Esophagus muscularis mucosa (tissue), 4 donors: ENCODE data around the gene ATE1. TPM values are rescaled to one million over a fixed set of nuclear protein-coding genes. Genes with fewer than 3 reads are reported as not detected.

ENCODE experiments used
- DNase-seq: peaks from one replicate; pipeline ENCODE4 v3.0.0-alpha.2; 2017; ENCODE audit errors: extremely low spot score
- H3K27ac ChIP-seq, 4 donors: fragments of 200-600 bp; sonication (generic); replicated peaks in 1 of 4; 1 replicate in 3 of 4; 2 replicates in 1 of 4; pipeline ENCODE4 v1.5.1; 2016 to 2019; ENCODE audit warnings: mild to moderate bottlenecking in 1 of 4
- H3K27me3 ChIP-seq, 4 donors: fragments of 200-600 bp; sonication (generic); one replicate each; pipeline versions ENCODE4 v1.5.1 to v1.6.0; 2016 to 2019
- H3K36me3 ChIP-seq, 4 donors: fragments of 200-600 bp; sonication (generic); one replicate each; pipeline ENCODE4 v1.5.1; 2016 to 2019
- H3K4me1 ChIP-seq, 4 donors: fragments of 200-600 bp; sonication (generic); one replicate each; pipeline ENCODE4 v1.5.1; 2016 to 2019
- H3K4me3 ChIP-seq, 4 donors: fragments of 200-600 bp; sonication (generic); 1 replicate in 2 of 4; 2 replicates in 2 of 4; pipeline ENCODE4 v1.5.1; 2016 to 2019; ENCODE audit warnings: mild to moderate bottlenecking in 4 of 4, moderate library complexity in 1 of 4
- H3K9me3 ChIP-seq, 4 donors: fragments of 200-600 bp; sonication (generic); 1 replicate in 3 of 4; 2 replicates in 1 of 4; pipeline ENCODE4 v1.5.1; 2016 to 2019
- CTCF ChIP-seq, 3 experiments: fragments of 200-600 bp in 2 of 3; fragments of 450-650 bp in 1 of 3; sonication (generic) in 2 of 3; IDR thresholded peaks; one replicate each; pipeline ENCODE4 v1.5.1; 2017 to 2019; ENCODE audit warnings: antibody characterized with exemption in 3 of 3, mild to moderate bottlenecking in 2 of 3, moderate library complexity in 1 of 3
- EP300 ChIP-seq: sonication (generic); formaldehyde crosslinking; IDR thresholded peaks from one replicate; pipeline ENCODE4 v1.6.1; 2017; ENCODE audit warnings: antibody characterized with exemption
- POLR2A ChIP-seq: fragments of 450-650 bp; IDR thresholded peaks from one replicate; pipeline ENCODE4 v1.6.1; 2017; ENCODE audit warnings: antibody characterized with exemption, moderate library complexity, mild to moderate bottlenecking, low read depth
- POLR2AphosphoS5 ChIP-seq, 2 donors: sonication (generic); formaldehyde crosslinking; IDR thresholded peaks; one replicate each; pipeline ENCODE4 v1.6.1; 2017; ENCODE audit warnings: antibody characterized with exemption in 2 of 2
- WGBS: methylation state at CpG from one replicate; pipeline ENCODE4 v1.1.5; 2018; 5-methylcytosine and 5-hydroxymethylcytosine counted together
- intact Hi-C: fragments of 100-400 bp; cut with DNase I; formaldehyde crosslinking; loops from one replicate; pipeline ENCODE4 v1.15.1; 2023
- total RNA-seq, 4 donors: library from RNA; depleted of rRNA; stranded (reverse); fragments of >200 nt; gene quantifications; one replicate each; pipeline versions ENCODE4 v1.1.0 to v1.2.1, GENCODE V29; 2016

The ATE1 gene
- total RNA-seq, 4 donors from 2014 or later: 27.8 to 29.5 (median 28.4) TPM

DNA sequence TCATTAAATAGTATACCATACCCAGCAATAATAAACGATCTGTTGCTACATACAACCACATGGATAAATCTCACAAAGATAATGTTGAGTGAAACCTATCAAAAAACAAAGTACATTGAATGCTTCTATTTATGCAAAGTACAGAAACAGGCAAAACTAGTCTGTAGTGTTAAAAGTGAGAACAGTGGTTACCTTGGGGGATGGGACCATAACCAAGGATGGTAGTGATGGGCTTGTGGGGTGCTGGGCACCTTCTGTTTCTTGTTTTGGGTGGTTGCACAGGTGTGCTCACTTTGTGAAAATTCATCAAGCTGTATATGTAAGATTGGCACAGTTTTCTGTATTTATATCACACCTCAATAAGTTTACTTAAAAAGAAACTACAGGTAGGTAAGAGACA lies 105.7 kb downstream of the ATE1 start:
- H3K27ac ChIP-seq: no peak overlapping the region
- WGBS: 100% methylated on average over 1 of the region's 1 CpG
- no peaks in the 10 kb centered on the region for H3K4me1 ChIP-seq
- H3K4me3 ChIP-seq: no peak overlapping the region
- intact Hi-C loops: no loop called here
- DNase-seq: no peak
- TF ChIP-seq POLR2AphosphoS5 (IDR thresholded peaks at IDR 0.05) (no peak), POLR2A (no peak), CTCF (IDR thresholded peaks at IDR 0.05) (no peak), EP300 (no peak)
- no peaks in the 10 kb centered on the region for H3K36me3 ChIP-seq
- no peaks in the 10 kb centered on the region for H3K27me3 ChIP-seq
- no peaks in the 10 kb centered on the region for H3K9me3 ChIP-seq

DNA sequence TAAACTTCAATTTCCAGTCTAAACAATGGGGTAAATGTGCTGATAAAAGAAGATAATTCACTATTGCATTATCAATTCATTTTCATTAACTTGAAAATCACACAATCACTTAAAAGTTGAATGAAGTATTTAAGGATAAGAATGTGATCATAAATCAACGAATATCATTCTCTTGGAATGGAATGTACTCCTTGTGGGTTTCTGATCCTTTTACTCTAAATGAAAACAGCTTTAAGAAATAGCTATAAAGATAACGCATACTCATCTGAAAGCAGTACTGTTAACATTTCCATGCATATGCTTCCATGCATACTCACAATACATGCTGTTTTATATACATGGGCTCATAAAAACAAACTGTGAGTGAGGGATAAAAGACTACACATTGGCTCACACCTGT lies 108.8 kb downstream of the ATE1 start:
- intact Hi-C loops: no loop called here
- no peak overlapping the region for H3K27ac ChIP-seq
- H3K4me1 ChIP-seq: no peaks in the 10 kb centered on the region
- no peak overlapping the region for H3K4me3 ChIP-seq
- DNase-seq: no peak
- 91% methylated on average over 2 of the region's 2 CpGs for WGBS
- H3K36me3 ChIP-seq: peaks cover 0 to 4% (median 0%) of the 10 kb centered on the region in 4 donors
- no peak for TF ChIP-seq EP300
- TF ChIP-seq POLR2AphosphoS5 (IDR thresholded peaks at IDR 0.05): no peak
- no peak for TF ChIP-seq POLR2A
- H3K27me3 ChIP-seq: no peaks in the 10 kb centered on the region
- H3K9me3 ChIP-seq: no peaks in the 10 kb centered on the region

- no peak for DNase-seq
- Histone ChIP-seq H3K4me3 (no peak overlapping the region), H3K27me3 (no peaks in the 10 kb centered on the region), H3K27ac (no peak overlapping the region), H3K4me1 (no peaks in the 10 kb centered on the region), H3K9me3 (no peaks in the 10 kb centered on the region), H3K36me3 (peaks cover 0 to 8% (median 0%) of the 10 kb centered on the region in 4 donors)
- WGBS: 47% methylated on average over 2 of the region's 2 CpGs
- TF ChIP-seq EP300 (no peak), CTCF (IDR thresholded peaks at IDR 0.05) (no peak)
- intact Hi-C loops: no loop called here
Measured at GRCh38 chr10:121818599-121818998, 109.2 kb downstream of the ATE1 start.

DNA sequence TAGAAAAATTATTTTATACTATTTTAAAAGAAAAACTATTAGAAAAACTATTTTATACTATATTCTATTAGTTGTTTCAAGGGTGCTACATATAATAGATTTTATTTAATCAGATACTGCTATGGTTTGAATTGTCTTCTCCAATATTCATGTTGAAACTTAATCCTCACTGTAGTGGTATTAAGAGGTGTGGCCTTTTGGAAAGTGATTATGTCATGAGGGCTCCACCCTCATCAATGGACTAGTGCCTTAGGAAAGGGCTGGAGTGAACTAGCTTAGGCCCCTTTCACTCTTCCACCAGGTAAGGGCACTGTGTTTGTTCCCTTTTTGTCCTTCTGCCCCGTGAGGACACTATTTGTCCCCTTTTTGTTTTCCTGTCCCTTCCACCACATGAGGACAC lies 111.6 kb downstream of the ATE1 start:
- H3K36me3 ChIP-seq: peaks cover 0 to 11% (median 0%) of the 10 kb centered on the region in 4 donors
- no peak for TF ChIP-seq CTCF (IDR thresholded peaks at IDR 0.05)
- no peak for TF ChIP-seq POLR2A
- TF ChIP-seq POLR2AphosphoS5 (IDR thresholded peaks at IDR 0.05): no peak
- TF ChIP-seq EP300: no peak
- H3K4me3 ChIP-seq: no peak overlapping the region
- no peak overlapping the region for H3K27ac ChIP-seq
- no peaks in the 10 kb centered on the region for H3K27me3 ChIP-seq
- H3K4me1 ChIP-seq: no peaks in the 10 kb centered on the region
- WGBS: 93% methylated on average over 1 of the region's 1 CpG
- intact Hi-C loops: no loop called here
- no peaks in the 10 kb centered on the region for H3K9me3 ChIP-seq
- no peak for DNase-seq

GRCh38 chr10:121813857-121814256 lies 114.0 kb downstream of the ATE1 start:
- Histone ChIP-seq H3K36me3 (peaks cover 0 to 11% (median 0%) of the 10 kb centered on the region in 4 donors), H3K4me3 (no peak overlapping the region), H3K9me3 (no peaks in the 10 kb centered on the region), H3K4me1 (no peaks in the 10 kb centered on the region), H3K27ac (no peak overlapping the region), H3K27me3 (no peaks in the 10 kb centered on the region)
- TF ChIP-seq POLR2AphosphoS5 (IDR thresholded peaks at IDR 0.05) (no peak), EP300 (no peak), POLR2A (no peak), CTCF (IDR thresholded peaks at IDR 0.05) (no peak)
- intact Hi-C loops: no loop called here
- DNase-seq: no peak
- WGBS: 87% methylated on average over 4 of the region's 4 CpGs
